Mesothelial cell of epicardium (in vitro differentiated cells): ENCODE data around the gene HSBP1L1. TPM values are rescaled to one million over a fixed set of nuclear protein-coding genes. Genes with fewer than 3 reads are reported as not detected.
A peak's percentile ranks its signal among the peaks of the same experiment; 100 is the strongest.

Experiments used
- DNase-seq, 2 experiments: peaks; one replicate each; pipeline ENCODE4 v3.0.0; 2021; ENCODE audit warnings: low spot score in 2 of 2; ENCODE audit not compliant: unreplicated experiment in 2 of 2
- H3K27ac Mint-ChIP-seq: 2 replicates; pipeline ENCODE4 v1.8.0; 2021; ENCODE audit warnings: mixed read lengths
- H3K27me3 Mint-ChIP-seq: 2 replicates; pipeline ENCODE4 v1.8.0; 2021; ENCODE audit warnings: low read depth, mixed read lengths
- H3K36me3 Mint-ChIP-seq: 2 replicates; pipeline ENCODE4 v1.8.0; 2021; ENCODE audit warnings: mixed read lengths
- H3K4me1 Mint-ChIP-seq: 2 replicates; pipeline ENCODE4 v1.8.0; 2021; ENCODE audit warnings: mixed read lengths
- H3K4me3 Mint-ChIP-seq: 2 replicates; pipeline ENCODE4 v1.8.0; 2021; ENCODE audit warnings: mild to moderate bottlenecking, moderate library complexity, mixed read lengths
- H3K9me3 Mint-ChIP-seq: 2 replicates; pipeline ENCODE4 v1.8.0; 2021; ENCODE audit warnings: mixed read lengths
- total RNA-seq: library from RNA; stranded (reverse); gene quantifications from 3 replicates; pipeline ENCODE4 v1.2.1, GENCODE V29; 2021
- TF ChIP-seq, protein P1 (sequence below): fragments of 200-600 bp; sonication (generic); IDR thresholded peaks from one replicate; pipeline ENCODE4 v1.5.0; 2021; ENCODE audit warnings: antibody characterized with exemption; ENCODE audit not compliant: unreplicated experiment

HSBP1L1 gene
- total RNA-seq, 1 donor from 2014 or later, result 35.4 TPM

GRCh38 chr18:79975043-79975442 is 10.6 kb downstream of the HSBP1L1 start:
- no peaks in the 10 kb centered on the region for H3K9me3 Mint-ChIP-seq
- TF ChIP-seq, protein P1, sequence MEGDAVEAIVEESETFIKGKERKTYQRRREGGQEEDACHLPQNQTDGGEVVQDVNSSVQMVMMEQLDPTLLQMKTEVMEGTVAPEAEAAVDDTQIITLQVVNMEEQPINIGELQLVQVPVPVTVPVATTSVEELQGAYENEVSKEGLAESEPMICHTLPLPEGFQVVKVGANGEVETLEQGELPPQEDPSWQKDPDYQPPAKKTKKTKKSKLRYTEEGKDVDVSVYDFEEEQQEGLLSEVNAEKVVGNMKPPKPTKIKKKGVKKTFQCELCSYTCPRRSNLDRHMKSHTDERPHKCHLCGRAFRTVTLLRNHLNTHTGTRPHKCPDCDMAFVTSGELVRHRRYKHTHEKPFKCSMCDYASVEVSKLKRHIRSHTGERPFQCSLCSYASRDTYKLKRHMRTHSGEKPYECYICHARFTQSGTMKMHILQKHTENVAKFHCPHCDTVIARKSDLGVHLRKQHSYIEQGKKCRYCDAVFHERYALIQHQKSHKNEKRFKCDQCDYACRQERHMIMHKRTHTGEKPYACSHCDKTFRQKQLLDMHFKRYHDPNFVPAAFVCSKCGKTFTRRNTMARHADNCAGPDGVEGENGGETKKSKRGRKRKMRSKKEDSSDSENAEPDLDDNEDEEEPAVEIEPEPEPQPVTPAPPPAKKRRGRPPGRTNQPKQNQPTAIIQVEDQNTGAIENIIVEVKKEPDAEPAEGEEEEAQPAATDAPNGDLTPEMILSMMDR, result no peak
- no peaks in the 10 kb centered on the region for H3K4me1 Mint-ChIP-seq
- no peak overlapping the region for H3K4me3 Mint-ChIP-seq
- peaks cover 44% of the 10 kb centered on the region for H3K36me3 Mint-ChIP-seq
- H3K27me3 Mint-ChIP-seq, result no peaks in the 10 kb centered on the region
- no peak overlapping the region for H3K27ac Mint-ChIP-seq
- DNase-seq, result no peak

DNA sequence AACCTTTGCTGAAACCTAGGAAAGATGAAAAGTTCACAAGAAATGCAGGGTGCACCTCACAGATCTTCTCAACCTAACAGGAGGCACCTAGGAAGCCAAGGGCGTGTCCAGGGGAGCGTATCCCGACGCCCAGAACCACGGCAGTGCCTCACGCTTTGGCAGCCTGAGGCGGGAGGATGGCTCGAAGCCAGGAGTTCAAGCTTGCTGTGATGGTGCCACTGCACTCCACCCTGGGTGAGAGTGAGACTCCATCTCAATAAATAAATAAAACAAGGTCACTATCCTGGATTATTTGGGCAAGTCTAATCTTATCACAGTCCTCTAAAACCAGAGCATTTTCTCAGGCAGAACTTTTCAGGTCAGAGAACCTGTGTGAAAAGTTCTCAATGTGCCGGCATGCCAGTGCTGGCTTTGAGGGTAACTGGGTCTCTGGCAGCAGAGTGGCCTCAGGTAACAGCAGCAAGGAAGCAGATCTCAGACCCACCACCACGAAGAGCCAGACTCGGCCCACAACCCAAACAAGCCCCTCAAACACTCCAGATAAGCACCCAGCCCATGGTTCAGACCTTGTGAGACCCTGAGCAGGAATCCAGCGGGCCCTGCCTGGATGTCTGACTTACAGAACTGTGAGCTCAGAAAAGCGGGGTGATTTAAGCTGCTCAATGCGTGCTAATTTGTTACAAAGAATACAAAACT is 11.7 kb downstream of the HSBP1L1 start:
- H3K36me3 Mint-ChIP-seq, result peaks cover 36% of the 10 kb centered on the region
- no peaks in the 10 kb centered on the region for H3K4me1 Mint-ChIP-seq
- H3K27ac Mint-ChIP-seq, result no peak overlapping the region

GRCh38 chr18:79979843-79980242 is 15.4 kb downstream of the HSBP1L1 start:
- Mint-ChIP-seq H3K36me3 (peaks cover 19% of the 10 kb centered on the region), H3K27ac (peak overlapping the region; percentile 47), H3K4me3 (no peak overlapping the region), H3K4me1 (peaks cover 3% of the 10 kb centered on the region), H3K27me3 (no peaks in the 10 kb centered on the region), H3K9me3 (no peaks in the 10 kb centered on the region)
- TF ChIP-seq, protein P1, result no peak
- DNase-seq, result no peak

More for the DNA sequence above, 11.7 kb downstream of the HSBP1L1 start:
- no peaks in the 10 kb centered on the region for H3K9me3 Mint-ChIP-seq
- TF ChIP-seq, protein P1, result no peak
- H3K27me3 Mint-ChIP-seq, result no peaks in the 10 kb centered on the region
- H3K4me3 Mint-ChIP-seq, result no peak overlapping the region
- no peak for DNase-seq

- Mint-ChIP-seq H3K27ac (peak overlapping the region; percentile 45), H3K9me3 (no peaks in the 10 kb centered on the region), H3K4me3 (no peak overlapping the region), H3K4me1 (peaks cover 4% of the 10 kb centered on the region), H3K27me3 (no peaks in the 10 kb centered on the region), H3K36me3 (peaks cover 19% of the 10 kb centered on the region)
- no peak for DNase-seq
- TF ChIP-seq, protein P1, result no peak
These were observed 16.1 kb downstream of the HSBP1L1 start for GRCh38 chr18:79980585-79980984.

DNA sequence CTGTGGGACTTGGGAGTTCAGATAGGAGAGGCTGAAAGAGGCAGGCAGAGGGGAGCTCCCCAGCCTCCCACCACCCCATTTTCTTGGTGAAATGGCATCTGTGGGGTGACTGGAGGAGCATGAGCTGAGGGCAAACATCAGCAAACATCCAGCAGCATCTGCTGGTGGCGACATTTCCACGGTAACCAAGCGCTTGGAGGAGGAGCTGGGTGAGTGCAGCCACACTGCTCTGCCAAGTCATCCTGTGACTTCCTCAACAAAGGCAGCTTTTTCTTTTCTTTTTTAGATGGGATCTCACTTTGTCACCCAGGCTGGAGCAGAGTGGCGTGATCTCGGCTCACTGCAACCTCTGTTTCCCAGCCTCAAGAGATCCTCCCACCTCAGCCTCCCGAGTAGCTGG is 18.3 kb downstream of the HSBP1L1 start:
- TF ChIP-seq, protein P1, result no peak
- Mint-ChIP-seq H3K9me3 (no peaks in the 10 kb centered on the region), H3K4me3 (no peak overlapping the region), H3K4me1 (peaks cover 21% of the 10 kb centered on the region), H3K27ac (no peak overlapping the region), H3K27me3 (no peaks in the 10 kb centered on the region), H3K36me3 (peaks cover 18% of the 10 kb centered on the region)
- no peak for DNase-seq

GRCh38 chr18:79983253-79983652 is 18.8 kb downstream of the HSBP1L1 start:
- peaks cover 22% of the 10 kb centered on the region for H3K4me1 Mint-ChIP-seq

More at GRCh38 chr18:79983253-79983652, 18.8 kb downstream of the HSBP1L1 start:
- no peak overlapping the region for H3K4me3 Mint-ChIP-seq
- H3K27me3 Mint-ChIP-seq, result no peaks in the 10 kb centered on the region
- no peaks in the 10 kb centered on the region for H3K9me3 Mint-ChIP-seq
- TF ChIP-seq, protein P1, result no peak
- H3K36me3 Mint-ChIP-seq, result peaks cover 15% of the 10 kb centered on the region
- no peak for DNase-seq
- peak overlapping the region; percentile 24 for H3K27ac Mint-ChIP-seq
